ENCODE results near the gene ABCC2. TPM values are rescaled to one million over a fixed set of nuclear protein-coding genes. Genes with fewer than 3 reads are reported as not detected.
"Not testable (repeated sequence)": the region's sequence is repeated elsewhere in the genome, so short reads cannot be mapped to it uniquely, and the experiment has no call there.

The ABCC2 gene
- polyA plus RNA-seq, 3 donors = 6.9 to 11.1 (median 9.8) TPM

DNA sequence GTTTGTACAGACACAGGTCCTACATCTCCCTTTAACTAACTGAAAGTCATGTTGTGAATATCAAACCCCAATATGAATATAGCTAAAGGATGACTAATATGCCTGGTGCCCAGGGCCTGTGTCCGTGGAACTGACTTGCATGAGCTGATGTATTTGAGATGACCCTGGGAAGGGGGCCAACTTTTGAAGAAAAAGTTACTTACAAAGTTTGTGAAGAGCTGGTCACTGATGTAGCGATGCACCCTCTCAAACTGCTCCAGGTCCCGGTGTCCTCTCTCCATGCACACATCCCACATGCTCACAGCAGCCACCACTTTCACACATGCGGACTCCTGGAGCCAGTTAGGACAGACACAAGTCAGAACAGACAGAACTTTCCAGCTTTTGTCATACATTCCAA, 106.2 kb downstream of the ABCC2 start:
- no peak for DNase-seq (ENCODE audit: low read depth in 3 of 3, low spot score in 2 of 3)

DNA sequence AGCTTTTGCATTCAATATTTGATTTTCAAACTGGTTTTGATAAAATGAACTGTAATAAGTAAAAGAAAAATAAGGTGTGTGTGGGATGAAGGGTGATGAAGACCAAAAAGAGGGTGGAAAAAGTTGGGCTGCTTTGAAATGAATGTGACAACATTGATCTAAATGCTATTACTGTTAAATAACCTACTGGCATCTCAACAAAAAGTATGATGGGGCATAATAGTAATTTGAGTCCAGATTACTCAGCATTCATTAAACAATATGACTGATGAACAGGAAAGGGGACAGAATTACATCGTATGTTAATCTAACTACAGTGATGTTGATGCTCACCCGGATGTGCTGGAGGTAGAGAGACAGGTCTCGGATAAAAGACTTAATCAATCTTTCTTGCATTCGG, 112.2 kb downstream of the ABCC2 start:
- no peak for DNase-seq (ENCODE audit: low read depth in 3 of 3, low spot score in 2 of 3)

DNA sequence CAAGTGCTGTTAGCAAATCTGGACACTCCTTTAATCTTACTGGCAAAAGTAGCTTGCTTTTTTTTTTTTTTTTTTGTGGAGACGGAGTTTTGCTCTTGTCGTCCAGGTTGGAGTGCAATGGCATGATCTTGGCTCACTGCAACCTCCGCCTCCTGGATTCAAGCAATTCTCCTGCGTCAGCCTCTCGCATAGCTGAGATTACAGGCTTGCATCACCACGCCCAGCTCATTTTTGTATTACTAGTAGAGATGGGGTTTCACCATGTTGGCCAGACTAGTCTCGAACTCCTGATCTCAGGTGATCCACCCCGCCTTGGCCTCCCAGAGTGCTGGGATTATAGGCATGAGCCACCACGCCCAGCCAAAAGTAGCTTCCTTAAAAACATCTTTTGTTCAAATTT, 112.6 kb downstream of the ABCC2 start:
- DNase-seq (ENCODE audit: low read depth in 3 of 3, low spot score in 2 of 3) = not testable (repeated sequence)

DNA sequence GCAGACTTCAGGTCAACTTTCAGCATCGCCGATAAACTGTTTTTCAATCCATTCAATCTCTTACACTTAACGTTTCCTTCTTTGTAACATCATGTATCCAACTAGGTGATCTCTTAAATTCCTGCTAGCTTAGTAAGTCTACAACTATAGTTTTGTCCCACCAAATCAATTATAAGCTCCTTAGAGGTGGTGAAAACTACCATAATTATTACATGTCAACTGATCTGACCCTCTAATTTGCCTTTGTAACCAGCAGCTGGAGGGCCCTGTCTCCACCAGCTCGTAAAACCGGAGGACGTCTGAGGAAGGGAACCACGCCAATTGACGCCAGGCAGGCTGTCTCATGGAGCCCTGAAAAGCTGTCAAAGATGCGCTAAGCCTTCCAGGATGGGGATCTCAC, 113.4 kb downstream of the ABCC2 start:
- DNase-seq (ENCODE audit: low read depth in 3 of 3, low spot score in 2 of 3) = no peak

Other genes starting within 250 kb of the ABCC2 start
- not detected for gene NKX2-3, start 249.7 kb upstream of the ABCC2 start, polyA plus RNA-seq (ENCODE audit: insufficient read length in 3 of 3)
- gene SLC25A28, start 162.2 kb upstream of the ABCC2 start, polyA plus RNA-seq (ENCODE audit: insufficient read length in 3 of 3) = 10 to 100 TPM; 35.6 to 37.5 (median 37.4) TPM
- 10 to 100 TPM; 19.6 to 21.0 (median 20.6) TPM for gene ENTPD7, start 123.1 kb upstream of the ABCC2 start, polyA plus RNA-seq (ENCODE audit: insufficient read length in 3 of 3)
- gene COX15, start 50.5 kb upstream of the ABCC2 start, polyA plus RNA-seq (ENCODE audit: insufficient read length in 3 of 3) = 10 to 100 TPM; 46.3 to 49.4 (median 47.6) TPM
- 10 to 100 TPM; 24.7 to 28.9 (median 28.0) TPM for gene CUTC, start 50.4 kb upstream of the ABCC2 start, polyA plus RNA-seq (ENCODE audit: insufficient read length in 3 of 3)
- gene DNMBP, start 227.3 kb downstream of the ABCC2 start, polyA plus RNA-seq (ENCODE audit: insufficient read length in 3 of 3) = 10 to 100 TPM; 35.5 to 36.2 (median 35.9) TPM

Data from right renal cortex interstitium (tissue), 3 donors.